ENCODE data around the gene DUSP5.

DNA sequence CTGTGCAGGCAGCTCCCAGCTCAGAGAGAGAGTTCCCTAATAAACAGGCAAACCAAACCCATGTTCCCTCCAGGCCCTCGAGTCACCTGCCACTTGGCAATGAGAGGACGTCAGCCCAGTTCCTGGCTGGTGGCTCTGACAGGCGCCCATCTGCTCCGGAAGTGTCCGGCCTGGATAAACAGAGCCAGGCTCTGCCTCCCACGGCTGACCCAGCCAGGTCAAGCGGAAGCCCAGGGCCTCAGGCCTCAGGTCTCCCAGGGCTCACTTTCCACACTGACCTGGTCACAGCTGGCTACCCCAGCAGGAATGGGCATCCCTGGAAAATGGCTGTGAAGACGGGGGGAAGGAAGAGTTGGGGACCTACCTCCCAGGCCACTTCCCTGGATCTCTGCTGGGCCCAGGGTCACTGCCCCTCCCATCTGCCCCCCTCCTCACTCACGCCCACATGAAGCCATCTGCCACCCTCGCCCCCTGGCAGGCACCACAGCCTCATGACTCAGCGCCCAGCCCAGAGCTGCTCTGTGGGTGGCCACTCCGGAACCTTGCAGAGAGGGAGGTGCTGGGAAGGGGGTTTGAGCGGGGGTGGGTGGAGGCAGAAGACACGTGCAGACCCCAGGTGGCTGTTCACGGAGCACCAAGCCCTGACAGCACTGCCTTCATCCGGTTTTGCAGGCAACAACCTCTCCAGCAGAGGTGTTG, 37.4 kb upstream of the DUSP5 start:
- TF ChIP-seq, protein P1, sequence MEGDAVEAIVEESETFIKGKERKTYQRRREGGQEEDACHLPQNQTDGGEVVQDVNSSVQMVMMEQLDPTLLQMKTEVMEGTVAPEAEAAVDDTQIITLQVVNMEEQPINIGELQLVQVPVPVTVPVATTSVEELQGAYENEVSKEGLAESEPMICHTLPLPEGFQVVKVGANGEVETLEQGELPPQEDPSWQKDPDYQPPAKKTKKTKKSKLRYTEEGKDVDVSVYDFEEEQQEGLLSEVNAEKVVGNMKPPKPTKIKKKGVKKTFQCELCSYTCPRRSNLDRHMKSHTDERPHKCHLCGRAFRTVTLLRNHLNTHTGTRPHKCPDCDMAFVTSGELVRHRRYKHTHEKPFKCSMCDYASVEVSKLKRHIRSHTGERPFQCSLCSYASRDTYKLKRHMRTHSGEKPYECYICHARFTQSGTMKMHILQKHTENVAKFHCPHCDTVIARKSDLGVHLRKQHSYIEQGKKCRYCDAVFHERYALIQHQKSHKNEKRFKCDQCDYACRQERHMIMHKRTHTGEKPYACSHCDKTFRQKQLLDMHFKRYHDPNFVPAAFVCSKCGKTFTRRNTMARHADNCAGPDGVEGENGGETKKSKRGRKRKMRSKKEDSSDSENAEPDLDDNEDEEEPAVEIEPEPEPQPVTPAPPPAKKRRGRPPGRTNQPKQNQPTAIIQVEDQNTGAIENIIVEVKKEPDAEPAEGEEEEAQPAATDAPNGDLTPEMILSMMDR (IDR thresholded peaks at IDR 0.05; ENCODE audit: low read depth, low read length, poor library complexity, severe bottlenecking), result no peak
- TF ChIP-seq EZH2phosphoT487 (IDR thresholded peaks at IDR 0.05; ENCODE audit: borderline replicate concordance, low read length), result no peak

Data from DOHH2 (cell line).